HepG2 (cell line): ENCODE measurements around the gene LASP1. TPM values are rescaled to one million over a fixed set of nuclear protein-coding genes. Genes with fewer than 3 reads are reported as not detected.

Experiments
- ARNT ChIP-seq: fragments of 450-650 bp; IDR thresholded peaks from 2 replicates; pipeline ENCODE4 v1.6.1; 2017
- KLF13 ChIP-seq: sonication (generic); formaldehyde crosslinking; IDR thresholded peaks from 2 replicates; pipeline ENCODE4 v1.4.0; 2020; ENCODE audit warnings: mild to moderate bottlenecking, missing genetic modification reagents
- NCOA5 ChIP-seq: sonication (generic); formaldehyde crosslinking; IDR thresholded peaks from 2 replicates; pipeline ENCODE4 v1.4.0; 2020; ENCODE audit warnings: missing genetic modification reagents
- NR3C1 ChIP-seq: sonication (generic); formaldehyde crosslinking; IDR thresholded peaks from 2 replicates; pipeline ENCODE4 v1.4.0; 2020; ENCODE audit warnings: missing genetic modification reagents
- PHF20 ChIP-seq: sonication (generic); formaldehyde crosslinking; IDR thresholded peaks from 2 replicates; pipeline ENCODE4 v1.5.0; 2020; ENCODE audit warnings: mild to moderate bottlenecking, missing genetic modification reagents
- PRMT3 ChIP-seq: sonication (generic); formaldehyde crosslinking; IDR thresholded peaks from 2 replicates; pipeline ENCODE4 v1.8.1; 2022; ENCODE audit warnings: low read depth, mild to moderate bottlenecking, moderate library complexity, missing genetic modification reagents, borderline replicate concordance
- RCOR2 ChIP-seq: IDR thresholded peaks from 2 replicates; pipeline ENCODE4 v1.6.1; 2016; ENCODE audit warnings: missing biosample characterization, missing genetic modification reagents
- TCF12 ChIP-seq, 2 experiments: fragments of 450-650 bp in 1 of 2; sonication (generic) in 1 of 2; formaldehyde crosslinking in 1 of 2; IDR thresholded peaks; 2 replicates each; pipeline versions ENCODE4 v1.6.1 to v1.8.0; 2017 to 2022; ENCODE audit warnings: antibody characterized with exemption in 1 of 2, mild to moderate bottlenecking in 1 of 2, missing genetic modification reagents in 1 of 2, moderate library complexity in 1 of 2
- ZFP41 ChIP-seq: sonication (generic); formaldehyde crosslinking; IDR thresholded peaks from 2 replicates; pipeline ENCODE4 v1.4.0; 2020; ENCODE audit warnings: mild to moderate bottlenecking, missing genetic modification reagents, borderline replicate concordance
- ZFY ChIP-seq: sonication (generic); formaldehyde crosslinking; IDR thresholded peaks from 2 replicates; pipeline ENCODE4 v1.4.0; 2020; ENCODE audit warnings: missing genetic modification reagents
- ZNF605 ChIP-seq: sonication (generic); formaldehyde crosslinking; IDR thresholded peaks from 2 replicates; pipeline ENCODE4 v1.8.0; 2022; ENCODE audit warnings: mild to moderate bottlenecking, missing genetic modification reagents
- polyA plus RNA-seq, 8 experiments: library from polyadenylated mRNA; depleted of rRNA in 3 of 8; stranded (reverse) in 7 of 8; unstranded in 1 of 8; fragments of >200 nt; fragmentation: Illumina TruSeq in 4 of 8; extraction: Trizol in 4 of 8; gene quantifications; 2 replicates each; pipeline versions ENCODE4 v1.2.1 to v1.2.3, GENCODE V29; 2011 to 2016; ENCODE audit warnings: low read depth in 4 of 8, missing spikeins in 1 of 8, mixed read lengths in 1 of 8; ENCODE audit not compliant: insufficient read depth in 1 of 8
- total RNA-seq, 5 experiments: library from RNA; depleted of rRNA; stranded (reverse); fragments of >200 nt; fragmentation: Illumina TruSeq; extraction: Trizol; gene quantifications; 2 replicates each; pipeline ENCODE4 v1.2.3, GENCODE V29; 2016; ENCODE audit warnings: low read depth in 1 of 5
- TF ChIP-seq, protein P1 (sequence below): sonication (generic); formaldehyde crosslinking; IDR thresholded peaks from 2 replicates; pipeline ENCODE4 v1.4.0; 2020; ENCODE audit warnings: missing genetic modification reagents
- TF ChIP-seq, protein P2 (sequence below): IDR thresholded peaks from 2 replicates; pipeline ENCODE4 v1.6.1; 2016
- TF ChIP-seq, protein P3 (sequence below): sonication (generic); formaldehyde crosslinking; IDR thresholded peaks from 2 replicates; pipeline ENCODE4 v1.5.0; 2020; ENCODE audit warnings: missing genetic modification reagents
- TF ChIP-seq, protein P4 (sequence below): IDR thresholded peaks from 2 replicates; pipeline ENCODE4 v1.6.1; 2016; ENCODE audit warnings: low read depth, missing genetic modification reagents, missing compliant biosample characterization

Gene LASP1
- total and polyA plus RNA-seq, 2 of the 13 experiments (the other 11 are each of a cell fraction or from before 2014, with no cell fraction given) = 70.1 to 97.0 TPM

DNA sequence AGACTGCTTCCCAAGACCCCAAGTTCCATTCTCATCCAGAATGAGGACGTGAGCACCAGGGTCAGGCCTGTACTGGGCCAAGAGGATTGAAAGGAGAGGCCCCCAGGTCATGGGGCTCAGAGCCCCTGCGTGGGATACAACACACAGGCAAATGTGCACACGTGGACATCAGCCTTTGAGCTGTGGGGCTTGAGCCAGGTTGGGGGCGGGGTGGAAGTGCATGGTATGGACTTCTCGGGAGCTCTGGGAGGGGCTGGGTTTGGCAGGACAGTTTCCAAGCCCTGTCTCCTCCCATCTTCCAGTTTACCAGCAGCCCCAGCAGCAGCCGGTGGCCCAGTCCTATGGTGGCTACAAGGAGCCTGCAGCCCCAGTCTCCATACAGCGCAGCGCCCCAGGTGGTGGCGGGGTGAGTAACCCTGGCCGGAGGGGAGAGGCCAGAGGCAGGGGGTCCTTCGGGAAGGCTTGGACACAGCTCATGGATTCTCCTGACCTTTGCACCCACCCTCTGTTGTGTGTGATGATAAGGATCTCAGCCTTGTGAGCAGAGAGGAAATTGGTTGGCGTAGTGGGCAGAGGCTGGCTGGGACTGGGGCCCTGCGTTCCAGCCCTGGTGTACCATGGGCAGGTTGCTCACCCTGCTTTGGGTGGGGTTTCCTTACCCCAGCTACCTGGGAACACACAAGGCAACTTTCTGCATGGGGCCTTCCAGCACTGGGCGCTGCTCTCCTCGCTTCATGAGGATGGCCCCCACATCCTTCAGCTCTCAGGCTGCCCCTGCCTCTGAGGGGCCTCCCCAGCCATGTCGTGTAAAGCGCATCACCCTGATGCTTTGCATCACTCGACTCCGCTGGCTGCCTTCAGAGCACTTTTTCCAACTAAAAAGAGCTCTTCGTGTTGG lies 45.1 kb downstream of the LASP1 start (continued):
- TF ChIP-seq, protein P1, sequence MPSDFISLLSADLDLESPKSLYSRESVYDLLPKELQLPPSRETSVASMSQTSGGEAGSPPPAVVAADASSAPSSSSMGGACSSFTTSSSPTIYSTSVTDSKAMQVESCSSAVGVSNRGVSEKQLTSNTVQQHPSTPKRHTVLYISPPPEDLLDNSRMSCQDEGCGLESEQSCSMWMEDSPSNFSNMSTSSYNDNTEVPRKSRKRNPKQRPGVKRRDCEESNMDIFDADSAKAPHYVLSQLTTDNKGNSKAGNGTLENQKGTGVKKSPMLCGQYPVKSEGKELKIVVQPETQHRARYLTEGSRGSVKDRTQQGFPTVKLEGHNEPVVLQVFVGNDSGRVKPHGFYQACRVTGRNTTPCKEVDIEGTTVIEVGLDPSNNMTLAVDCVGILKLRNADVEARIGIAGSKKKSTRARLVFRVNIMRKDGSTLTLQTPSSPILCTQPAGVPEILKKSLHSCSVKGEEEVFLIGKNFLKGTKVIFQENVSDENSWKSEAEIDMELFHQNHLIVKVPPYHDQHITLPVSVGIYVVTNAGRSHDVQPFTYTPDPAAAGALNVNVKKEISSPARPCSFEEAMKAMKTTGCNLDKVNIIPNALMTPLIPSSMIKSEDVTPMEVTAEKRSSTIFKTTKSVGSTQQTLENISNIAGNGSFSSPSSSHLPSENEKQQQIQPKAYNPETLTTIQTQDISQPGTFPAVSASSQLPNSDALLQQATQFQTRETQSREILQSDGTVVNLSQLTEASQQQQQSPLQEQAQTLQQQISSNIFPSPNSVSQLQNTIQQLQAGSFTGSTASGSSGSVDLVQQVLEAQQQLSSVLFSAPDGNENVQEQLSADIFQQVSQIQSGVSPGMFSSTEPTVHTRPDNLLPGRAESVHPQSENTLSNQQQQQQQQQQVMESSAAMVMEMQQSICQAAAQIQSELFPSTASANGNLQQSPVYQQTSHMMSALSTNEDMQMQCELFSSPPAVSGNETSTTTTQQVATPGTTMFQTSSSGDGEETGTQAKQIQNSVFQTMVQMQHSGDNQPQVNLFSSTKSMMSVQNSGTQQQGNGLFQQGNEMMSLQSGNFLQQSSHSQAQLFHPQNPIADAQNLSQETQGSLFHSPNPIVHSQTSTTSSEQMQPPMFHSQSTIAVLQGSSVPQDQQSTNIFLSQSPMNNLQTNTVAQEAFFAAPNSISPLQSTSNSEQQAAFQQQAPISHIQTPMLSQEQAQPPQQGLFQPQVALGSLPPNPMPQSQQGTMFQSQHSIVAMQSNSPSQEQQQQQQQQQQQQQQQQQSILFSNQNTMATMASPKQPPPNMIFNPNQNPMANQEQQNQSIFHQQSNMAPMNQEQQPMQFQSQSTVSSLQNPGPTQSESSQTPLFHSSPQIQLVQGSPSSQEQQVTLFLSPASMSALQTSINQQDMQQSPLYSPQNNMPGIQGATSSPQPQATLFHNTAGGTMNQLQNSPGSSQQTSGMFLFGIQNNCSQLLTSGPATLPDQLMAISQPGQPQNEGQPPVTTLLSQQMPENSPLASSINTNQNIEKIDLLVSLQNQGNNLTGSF (CRISPR knock-in tag) = no peak
- TF ChIP-seq PRMT3 = no peak
- TF ChIP-seq, protein P2, sequence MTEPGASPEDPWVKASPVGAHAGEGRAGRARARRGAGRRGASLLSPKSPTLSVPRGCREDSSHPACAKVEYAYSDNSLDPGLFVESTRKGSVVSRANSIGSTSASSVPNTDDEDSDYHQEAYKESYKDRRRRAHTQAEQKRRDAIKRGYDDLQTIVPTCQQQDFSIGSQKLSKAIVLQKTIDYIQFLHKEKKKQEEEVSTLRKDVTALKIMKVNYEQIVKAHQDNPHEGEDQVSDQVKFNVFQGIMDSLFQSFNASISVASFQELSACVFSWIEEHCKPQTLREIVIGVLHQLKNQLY (CRISPR knock-in tag) = peak; percentile 48; the same call in 1 of the 2 replicates
- TF ChIP-seq, protein P3, sequence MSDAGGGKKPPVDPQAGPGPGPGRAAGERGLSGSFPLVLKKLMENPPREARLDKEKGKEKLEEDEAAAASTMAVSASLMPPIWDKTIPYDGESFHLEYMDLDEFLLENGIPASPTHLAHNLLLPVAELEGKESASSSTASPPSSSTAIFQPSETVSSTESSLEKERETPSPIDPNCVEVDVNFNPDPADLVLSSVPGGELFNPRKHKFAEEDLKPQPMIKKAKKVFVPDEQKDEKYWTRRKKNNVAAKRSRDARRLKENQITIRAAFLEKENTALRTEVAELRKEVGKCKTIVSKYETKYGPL (CRISPR knock-in tag) = no peak
- no peak for TF ChIP-seq NR3C1
- no peak for TF ChIP-seq NCOA5 (CRISPR knock-in tag)
- no peak for TF ChIP-seq KLF13 (CRISPR knock-in tag)
- TF ChIP-seq PHF20 (CRISPR knock-in tag) = no peak
- TF ChIP-seq, protein P4, sequence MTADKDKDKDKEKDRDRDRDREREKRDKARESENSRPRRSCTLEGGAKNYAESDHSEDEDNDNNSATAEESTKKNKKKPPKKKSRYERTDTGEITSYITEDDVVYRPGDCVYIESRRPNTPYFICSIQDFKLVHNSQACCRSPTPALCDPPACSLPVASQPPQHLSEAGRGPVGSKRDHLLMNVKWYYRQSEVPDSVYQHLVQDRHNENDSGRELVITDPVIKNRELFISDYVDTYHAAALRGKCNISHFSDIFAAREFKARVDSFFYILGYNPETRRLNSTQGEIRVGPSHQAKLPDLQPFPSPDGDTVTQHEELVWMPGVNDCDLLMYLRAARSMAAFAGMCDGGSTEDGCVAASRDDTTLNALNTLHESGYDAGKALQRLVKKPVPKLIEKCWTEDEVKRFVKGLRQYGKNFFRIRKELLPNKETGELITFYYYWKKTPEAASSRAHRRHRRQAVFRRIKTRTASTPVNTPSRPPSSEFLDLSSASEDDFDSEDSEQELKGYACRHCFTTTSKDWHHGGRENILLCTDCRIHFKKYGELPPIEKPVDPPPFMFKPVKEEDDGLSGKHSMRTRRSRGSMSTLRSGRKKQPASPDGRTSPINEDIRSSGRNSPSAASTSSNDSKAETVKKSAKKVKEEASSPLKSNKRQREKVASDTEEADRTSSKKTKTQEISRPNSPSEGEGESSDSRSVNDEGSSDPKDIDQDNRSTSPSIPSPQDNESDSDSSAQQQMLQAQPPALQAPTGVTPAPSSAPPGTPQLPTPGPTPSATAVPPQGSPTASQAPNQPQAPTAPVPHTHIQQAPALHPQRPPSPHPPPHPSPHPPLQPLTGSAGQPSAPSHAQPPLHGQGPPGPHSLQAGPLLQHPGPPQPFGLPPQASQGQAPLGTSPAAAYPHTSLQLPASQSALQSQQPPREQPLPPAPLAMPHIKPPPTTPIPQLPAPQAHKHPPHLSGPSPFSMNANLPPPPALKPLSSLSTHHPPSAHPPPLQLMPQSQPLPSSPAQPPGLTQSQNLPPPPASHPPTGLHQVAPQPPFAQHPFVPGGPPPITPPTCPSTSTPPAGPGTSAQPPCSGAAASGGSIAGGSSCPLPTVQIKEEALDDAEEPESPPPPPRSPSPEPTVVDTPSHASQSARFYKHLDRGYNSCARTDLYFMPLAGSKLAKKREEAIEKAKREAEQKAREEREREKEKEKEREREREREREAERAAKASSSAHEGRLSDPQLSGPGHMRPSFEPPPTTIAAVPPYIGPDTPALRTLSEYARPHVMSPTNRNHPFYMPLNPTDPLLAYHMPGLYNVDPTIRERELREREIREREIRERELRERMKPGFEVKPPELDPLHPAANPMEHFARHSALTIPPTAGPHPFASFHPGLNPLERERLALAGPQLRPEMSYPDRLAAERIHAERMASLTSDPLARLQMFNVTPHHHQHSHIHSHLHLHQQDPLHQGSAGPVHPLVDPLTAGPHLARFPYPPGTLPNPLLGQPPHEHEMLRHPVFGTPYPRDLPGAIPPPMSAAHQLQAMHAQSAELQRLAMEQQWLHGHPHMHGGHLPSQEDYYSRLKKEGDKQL (CRISPR knock-in tag) = no peak
- no peak for TF ChIP-seq TCF12 (IDR thresholded peaks at IDR 0.05)
- TF ChIP-seq TCF12 (CRISPR knock-in tag; IDR thresholded peaks at IDR 0.05) = no peak
- no peak for TF ChIP-seq ARNT
- peak; percentile 51; the same call in 1 of the 2 replicates for TF ChIP-seq ZFY
- TF ChIP-seq RCOR2 (CRISPR knock-in tag) = peak; percentile 73; the same call in 1 of the 2 replicates
- TF ChIP-seq ZNF605 (CRISPR knock-in tag) = no peak; the same call in 1 of the 2 replicates
- TF ChIP-seq ZFP41 = no peak
